IMR-90 (cell line): ENCODE measurements around the gene IL18BP.

Source experiments
- CEBPB ChIP-seq: IDR thresholded peaks from 2 replicates; pipeline ENCODE4 v1.6.1; 2012; ENCODE audit warnings: low read depth, low read length, improper control_type of control experiment
- CHD1 ChIP-seq: IDR thresholded peaks from 2 replicates; pipeline ENCODE4 v1.6.1; 2012; ENCODE audit warnings: low read depth, low read length, improper control_type of control experiment
- FOS ChIP-seq: fragments of 150-350 bp; IDR thresholded peaks from 2 replicates; pipeline ENCODE4 v1.6.1; 2016; ENCODE audit warnings: low read depth, low read length
- MAFK ChIP-seq: IDR thresholded peaks from 2 replicates; pipeline ENCODE4 v1.6.1; 2012; ENCODE audit warnings: low read depth, low read length, improper control_type of control experiment
- MAZ ChIP-seq: IDR thresholded peaks from 2 replicates; pipeline ENCODE4 v1.6.1; 2012; ENCODE audit warnings: low read depth, mild to moderate bottlenecking, low read length, improper control_type of control experiment, moderate library complexity, borderline replicate concordance
- MXI1 ChIP-seq: IDR thresholded peaks from 2 replicates; pipeline ENCODE4 v1.6.1; 2012; ENCODE audit warnings: low read depth, mild to moderate bottlenecking, low read length, moderate library complexity, borderline replicate concordance
- POLR2A ChIP-seq: IDR thresholded peaks from 2 replicates; pipeline ENCODE4 v1.6.1; 2012; ENCODE audit warnings: mild to moderate bottlenecking, low read depth, low read length
- RAD21 ChIP-seq: IDR thresholded peaks from 2 replicates; pipeline ENCODE4 v1.6.1; 2012; ENCODE audit warnings: low read length, improper control_type of control experiment
- RCOR1 ChIP-seq: IDR thresholded peaks from 2 replicates; pipeline ENCODE4 v1.6.1; 2012; ENCODE audit warnings: mild to moderate bottlenecking, low read length, improper control_type of control experiment; ENCODE audit not compliant: insufficient replicate concordance
- RFX5 ChIP-seq: IDR thresholded peaks from 2 replicates; pipeline ENCODE4 v1.8.0; 2012; ENCODE audit warnings: low read depth, mild to moderate bottlenecking, low read length, moderate library complexity
- SMC3 ChIP-seq: fragments of 150-350 bp; IDR thresholded peaks from 2 replicates; pipeline ENCODE4 v1.6.1; 2016; ENCODE audit warnings: low read depth, mild to moderate bottlenecking, antibody characterized with exemption, low read length, moderate library complexity
- TF ChIP-seq, protein P1 (sequence below): conservative IDR thresholded peaks from 2 replicates; pipeline ENCODE4 v1.5.1; 2012; ENCODE audit warnings: mild to moderate bottlenecking, low read depth, low read length, improper control_type of control experiment
- TF ChIP-seq, protein P2 (sequence below): fragments of 150-350 bp; IDR thresholded peaks from 2 replicates; pipeline ENCODE4 v1.6.1; 2017; ENCODE audit warnings: mild to moderate bottlenecking, antibody characterized with exemption, low read length, low read depth
- TF ChIP-seq, protein P3 (sequence below): fragments of 150-350 bp; IDR thresholded peaks from 2 replicates; pipeline ENCODE4 v1.6.1; 2016; ENCODE audit warnings: low read depth, mild to moderate bottlenecking, low read length, moderate library complexity, borderline replicate concordance

DNA sequence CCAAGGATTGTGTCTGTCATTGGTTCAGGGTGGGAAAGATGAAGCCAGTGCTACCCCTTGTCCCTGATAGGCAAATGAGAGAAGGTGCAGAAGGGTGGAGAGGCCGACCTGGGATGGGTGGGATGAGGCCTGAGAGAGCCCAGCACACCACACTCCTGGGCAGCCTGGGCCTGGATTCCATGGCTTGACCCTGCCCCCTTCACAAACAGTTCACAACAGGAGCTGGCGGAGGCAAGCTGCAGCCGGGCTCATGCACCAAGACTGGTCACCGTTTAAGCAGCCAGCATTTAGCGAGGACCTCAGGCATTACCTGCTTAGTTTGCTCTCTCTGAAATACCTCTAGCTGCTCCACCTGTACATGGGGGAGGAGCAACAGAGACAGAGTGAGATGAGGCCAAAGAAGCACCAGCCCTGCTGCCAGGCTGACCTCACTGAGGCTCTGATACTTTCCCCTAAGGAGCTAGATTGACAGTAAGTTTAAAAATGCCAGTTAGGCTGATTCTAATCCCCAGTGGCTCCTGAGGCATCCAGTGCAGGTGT is 13.5 kb downstream of the IL18BP start:
- TF ChIP-seq POLR2A (no peak), RCOR1 (no peak), CEBPB (no peak), SMC3 (no peak), RFX5 (no peak), MAFK (no peak), RAD21 (no peak), MAZ (no peak), CHD1 (no peak), FOS (no peak), MXI1 (no peak)
- TF ChIP-seq, protein P1, sequence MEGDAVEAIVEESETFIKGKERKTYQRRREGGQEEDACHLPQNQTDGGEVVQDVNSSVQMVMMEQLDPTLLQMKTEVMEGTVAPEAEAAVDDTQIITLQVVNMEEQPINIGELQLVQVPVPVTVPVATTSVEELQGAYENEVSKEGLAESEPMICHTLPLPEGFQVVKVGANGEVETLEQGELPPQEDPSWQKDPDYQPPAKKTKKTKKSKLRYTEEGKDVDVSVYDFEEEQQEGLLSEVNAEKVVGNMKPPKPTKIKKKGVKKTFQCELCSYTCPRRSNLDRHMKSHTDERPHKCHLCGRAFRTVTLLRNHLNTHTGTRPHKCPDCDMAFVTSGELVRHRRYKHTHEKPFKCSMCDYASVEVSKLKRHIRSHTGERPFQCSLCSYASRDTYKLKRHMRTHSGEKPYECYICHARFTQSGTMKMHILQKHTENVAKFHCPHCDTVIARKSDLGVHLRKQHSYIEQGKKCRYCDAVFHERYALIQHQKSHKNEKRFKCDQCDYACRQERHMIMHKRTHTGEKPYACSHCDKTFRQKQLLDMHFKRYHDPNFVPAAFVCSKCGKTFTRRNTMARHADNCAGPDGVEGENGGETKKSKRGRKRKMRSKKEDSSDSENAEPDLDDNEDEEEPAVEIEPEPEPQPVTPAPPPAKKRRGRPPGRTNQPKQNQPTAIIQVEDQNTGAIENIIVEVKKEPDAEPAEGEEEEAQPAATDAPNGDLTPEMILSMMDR = no peak
- TF ChIP-seq, protein P2, sequence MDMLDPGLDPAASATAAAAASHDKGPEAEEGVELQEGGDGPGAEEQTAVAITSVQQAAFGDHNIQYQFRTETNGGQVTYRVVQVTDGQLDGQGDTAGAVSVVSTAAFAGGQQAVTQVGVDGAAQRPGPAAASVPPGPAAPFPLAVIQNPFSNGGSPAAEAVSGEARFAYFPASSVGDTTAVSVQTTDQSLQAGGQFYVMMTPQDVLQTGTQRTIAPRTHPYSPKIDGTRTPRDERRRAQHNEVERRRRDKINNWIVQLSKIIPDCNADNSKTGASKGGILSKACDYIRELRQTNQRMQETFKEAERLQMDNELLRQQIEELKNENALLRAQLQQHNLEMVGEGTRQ = no peak
- TF ChIP-seq, protein P3, sequence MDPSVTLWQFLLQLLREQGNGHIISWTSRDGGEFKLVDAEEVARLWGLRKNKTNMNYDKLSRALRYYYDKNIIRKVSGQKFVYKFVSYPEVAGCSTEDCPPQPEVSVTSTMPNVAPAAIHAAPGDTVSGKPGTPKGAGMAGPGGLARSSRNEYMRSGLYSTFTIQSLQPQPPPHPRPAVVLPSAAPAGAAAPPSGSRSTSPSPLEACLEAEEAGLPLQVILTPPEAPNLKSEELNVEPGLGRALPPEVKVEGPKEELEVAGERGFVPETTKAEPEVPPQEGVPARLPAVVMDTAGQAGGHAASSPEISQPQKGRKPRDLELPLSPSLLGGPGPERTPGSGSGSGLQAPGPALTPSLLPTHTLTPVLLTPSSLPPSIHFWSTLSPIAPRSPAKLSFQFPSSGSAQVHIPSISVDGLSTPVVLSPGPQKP = no peak
